Measurements from ENCODE around the gene TUBA4B.
"Not testable (repeated sequence)": the region's sequence is repeated elsewhere in the genome, so short reads cannot be mapped to it uniquely, and the experiment has no call there.

TUBA4B gene

GRCh38 chr2:219249203-219249980 lies 3.7 kb upstream of the TUBA4B start:
- H3K9me3 ChIP-seq (ENCODE audit: control insufficient read depth, insufficient read depth, low read length), result no peaks in the 10 kb centered on the region
- H3K9ac ChIP-seq (ENCODE audit: low read depth, low read length), result no peak overlapping the region
- H3K36me3 ChIP-seq (ENCODE audit: insufficient read depth, low read length), result 0 out of 2 replicates have a peak, but pooled peaks cover 6% of the 10 kb centered on the region
- H3K4me1 ChIP-seq (ENCODE audit: insufficient read depth, low read length), result peaks cover 31% of the 10 kb centered on the region

GRCh38 chr2:219250049-219250781 lies 2.8 kb upstream of the TUBA4B start:
- H3K9me3 ChIP-seq (ENCODE audit: control insufficient read depth, insufficient read depth, low read length), result no peaks in the 10 kb centered on the region
- H3K4me1 ChIP-seq (ENCODE audit: insufficient read depth, low read length), result peaks cover 26% of the 10 kb centered on the region
- H3K9ac ChIP-seq (ENCODE audit: low read depth, low read length), result no peak overlapping the region
- 0 out of 2 replicates have a peak, but pooled peaks cover 6% of the 10 kb centered on the region for H3K36me3 ChIP-seq (ENCODE audit: insufficient read depth, low read length)

GRCh38 chr2:219251656-219252055 lies 1.4 kb upstream of the TUBA4B start:
- Histone ChIP-seq H3K9ac (ENCODE audit: low read depth, low read length) (no peak overlapping the region), H3K4me1 (ENCODE audit: insufficient read depth, low read length) (peaks cover 21% of the 10 kb centered on the region), H3K9me3 (ENCODE audit: control insufficient read depth, insufficient read depth, low read length) (no peaks in the 10 kb centered on the region), H3K36me3 (ENCODE audit: insufficient read depth, low read length) (0 out of 2 replicates have a peak, but pooled peaks cover 6% of the 10 kb centered on the region)

- no peaks in the 10 kb centered on the region for H3K9me3 ChIP-seq (ENCODE audit: control insufficient read depth, insufficient read depth, low read length)
- peaks cover 21% of the 10 kb centered on the region for H3K4me1 ChIP-seq (ENCODE audit: insufficient read depth, low read length)
- no peak overlapping the region; the same call in 1 of the 2 replicates for H3K9ac ChIP-seq (ENCODE audit: low read depth, low read length)
- 0 out of 2 replicates have a peak, but pooled peaks cover 5% of the 10 kb centered on the region for H3K36me3 ChIP-seq (ENCODE audit: insufficient read depth, low read length)
Observed at GRCh38 chr2:219252084-219252483, 959 bp upstream of the TUBA4B start.

GRCh38 chr2:219252570-219252899 lies 508 bp upstream of the TUBA4B start:
- H3K4me1 ChIP-seq (ENCODE audit: insufficient read depth, low read length), result peaks cover 21% of the 10 kb centered on the region
- no peaks in the 10 kb centered on the region for H3K9me3 ChIP-seq (ENCODE audit: control insufficient read depth, insufficient read depth, low read length)
- peak overlapping the region; percentile 56; the same call in 1 of the 2 replicates for H3K9ac ChIP-seq (ENCODE audit: low read depth, low read length)
- H3K36me3 ChIP-seq (ENCODE audit: insufficient read depth, low read length), result 0 out of 2 replicates have a peak, but pooled peaks cover under 1% of the 10 kb centered on the region

GRCh38 chr2:219253753-219254589 lies 928 bp downstream of the TUBA4B start, which contains the start of gene TUBA4A:
TUBA4A (minus strand) TSS chr2:219253918; CDS start chr2:219253858, 60 bp downstream.
- Histone ChIP-seq H3K9me3 (ENCODE audit: control insufficient read depth, insufficient read depth, low read length) (no peaks in the 10 kb centered on the region), H3K9ac (ENCODE audit: low read depth, low read length) (peak within 1 kb of the TSS; percentile 56; the same call in 1 of the 2 replicates), H3K36me3 (ENCODE audit: insufficient read depth, low read length) (no peaks in the 10 kb centered on the region), H3K4me1 (ENCODE audit: insufficient read depth, low read length) (peaks cover 19% of the 10 kb centered on the region)

- H3K9ac ChIP-seq (ENCODE audit: low read depth, low read length), result peak overlapping the region; percentile 56; the same call in 1 of the 2 replicates
- H3K9me3 ChIP-seq (ENCODE audit: control insufficient read depth, insufficient read depth, low read length), result no peaks in the 10 kb centered on the region
- peaks cover 12% of the 10 kb centered on the region; the same call in 1 of the 2 replicates for H3K4me1 ChIP-seq (ENCODE audit: insufficient read depth, low read length)
- no peaks in the 10 kb centered on the region for H3K36me3 ChIP-seq (ENCODE audit: insufficient read depth, low read length)
Observed at GRCh38 chr2:219254590-219255201, 1.7 kb downstream of the TUBA4B start.

- H3K4me1 ChIP-seq (ENCODE audit: insufficient read depth, low read length); H3K9me3 ChIP-seq (ENCODE audit: control insufficient read depth, insufficient read depth, low read length); H3K9ac ChIP-seq (ENCODE audit: low read depth, low read length); H3K36me3 ChIP-seq (ENCODE audit: insufficient read depth, low read length): not testable (repeated sequence)
Observed at GRCh38 chr2:219258942-219259341, 5.9 kb downstream of the TUBA4B start.

- H3K36me3 ChIP-seq (ENCODE audit: insufficient read depth, low read length), result no peaks in the 10 kb centered on the region
- no peak overlapping the region for H3K9ac ChIP-seq (ENCODE audit: low read depth, low read length)
- no peaks in the 10 kb centered on the region; the same call in 1 of the 2 replicates for H3K4me1 ChIP-seq (ENCODE audit: insufficient read depth, low read length)
- no peaks in the 10 kb centered on the region for H3K9me3 ChIP-seq (ENCODE audit: control insufficient read depth, insufficient read depth, low read length)
Observed at GRCh38 chr2:219261024-219261855, 8.2 kb downstream of the TUBA4B start.

- H3K36me3 ChIP-seq (ENCODE audit: insufficient read depth, low read length), result no peaks in the 10 kb centered on the region
- H3K4me1 ChIP-seq (ENCODE audit: insufficient read depth, low read length), result no peaks in the 10 kb centered on the region; the same call in 1 of the 2 replicates
- no peak overlapping the region for H3K9ac ChIP-seq (ENCODE audit: low read depth, low read length)
- H3K9me3 ChIP-seq (ENCODE audit: control insufficient read depth, insufficient read depth, low read length), result no peaks in the 10 kb centered on the region
Observed at GRCh38 chr2:219266232-219266631, 13.2 kb downstream of the TUBA4B start.

- Histone ChIP-seq H3K9ac (ENCODE audit: low read depth, low read length) (no peak overlapping the region), H3K4me1 (ENCODE audit: insufficient read depth, low read length) (no peaks in the 10 kb centered on the region), H3K9me3 (ENCODE audit: control insufficient read depth, insufficient read depth, low read length) (no peaks in the 10 kb centered on the region), H3K36me3 (ENCODE audit: insufficient read depth, low read length) (no peaks in the 10 kb centered on the region)
Observed at GRCh38 chr2:219266886-219267285, 13.8 kb downstream of the TUBA4B start.

GRCh38 chr2:219268294-219268693 lies 15.3 kb downstream of the TUBA4B start:
- no peaks in the 10 kb centered on the region for H3K36me3 ChIP-seq (ENCODE audit: insufficient read depth, low read length)
- H3K4me1 ChIP-seq (ENCODE audit: insufficient read depth, low read length), result no peaks in the 10 kb centered on the region
- H3K9me3 ChIP-seq (ENCODE audit: control insufficient read depth, insufficient read depth, low read length), result no peaks in the 10 kb centered on the region
- H3K9ac ChIP-seq (ENCODE audit: low read depth, low read length), result no peak overlapping the region
